GM21528 (cell line): ENCODE data around the gene CCDC187.
"Not testable (repeated sequence)": the region's sequence is repeated elsewhere in the genome, so short reads cannot be mapped to it uniquely, and the experiment has no call there.

Experiments used
- ATAC-seq: cut with Tn5 transposase; IDR thresholded peaks from one replicate; pipeline ENCODE4 v1.9.1; 2021; ENCODE audit warnings: mild to moderate bottlenecking, moderate library complexity; ENCODE audit not compliant: unreplicated experiment, low FRiP score

CCDC187 gene

DNA sequence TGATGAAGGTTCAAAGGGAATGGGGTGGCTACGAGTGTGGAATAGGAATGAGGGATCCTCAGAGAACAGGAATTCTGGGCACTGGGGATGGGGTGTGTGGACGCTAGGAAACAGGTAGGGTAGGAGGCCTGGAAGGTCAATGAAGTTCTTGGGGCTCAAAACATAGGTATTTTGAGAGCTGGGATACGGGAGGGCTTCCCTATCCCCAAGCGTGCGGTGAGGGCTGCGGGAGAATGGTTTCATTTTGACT lies 59.0 kb downstream of the CCDC187 start:
- no peak for ATAC-seq

DNA sequence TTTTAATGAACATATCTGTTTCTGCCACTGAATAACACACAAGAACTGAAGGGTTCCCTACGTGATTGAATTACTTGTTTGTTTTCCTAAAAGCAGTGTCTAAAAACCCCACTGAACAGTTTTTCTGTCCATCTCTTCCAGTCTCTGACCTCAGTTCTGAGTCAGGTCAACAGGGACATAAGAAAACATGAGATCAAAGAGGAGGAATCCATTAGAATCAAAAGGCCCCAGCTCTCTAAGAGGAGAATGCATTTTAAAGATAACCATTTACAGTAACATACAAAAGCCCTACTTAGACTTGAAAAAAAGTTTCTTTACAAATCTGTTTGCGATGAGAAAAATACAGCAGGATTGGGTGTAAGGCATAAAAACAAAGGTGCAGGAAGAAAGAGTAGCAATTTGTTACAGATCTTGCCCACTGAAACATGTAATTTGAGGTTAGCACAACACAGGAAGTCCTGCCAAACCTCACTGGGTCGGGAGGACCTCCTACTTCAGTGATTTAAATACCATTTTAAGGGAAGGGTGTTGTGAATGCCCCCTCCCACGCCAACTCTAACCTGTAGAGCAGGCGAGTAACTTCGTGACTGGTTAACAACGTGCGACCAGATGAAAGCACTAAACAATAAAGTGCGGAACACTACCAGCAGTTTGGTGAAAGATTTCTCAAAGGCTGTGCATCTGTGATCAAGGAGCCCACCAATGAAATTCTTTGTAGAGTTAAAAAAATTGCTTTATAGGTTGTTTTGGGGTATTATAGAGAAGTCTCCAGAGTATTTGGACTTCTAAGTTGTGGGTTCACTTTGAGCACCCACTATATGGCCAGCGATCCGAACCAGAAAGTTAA lies 59.5 kb downstream of the CCDC187 start:
- no peak for ATAC-seq

DNA sequence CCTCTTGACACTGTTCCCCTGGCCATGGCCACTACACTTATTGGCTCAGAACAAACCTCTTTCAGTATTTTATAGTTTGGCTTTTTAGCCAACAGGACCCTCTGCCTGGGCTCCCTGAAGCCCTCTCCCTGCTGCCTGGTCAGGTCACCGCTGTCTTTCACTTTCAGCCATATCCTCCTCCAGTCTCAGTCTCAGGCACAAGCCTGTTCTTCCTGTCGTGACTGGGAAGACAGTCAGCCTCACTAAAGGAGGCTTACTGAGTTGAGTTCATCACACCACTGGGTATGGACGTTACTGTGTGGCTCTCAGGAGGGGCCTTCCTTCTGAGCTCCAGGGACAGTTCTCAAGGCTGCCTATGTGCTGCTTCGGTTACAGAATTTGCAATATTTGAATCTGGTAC lies 60.3 kb downstream of the CCDC187 start:
- no peak for ATAC-seq

DNA sequence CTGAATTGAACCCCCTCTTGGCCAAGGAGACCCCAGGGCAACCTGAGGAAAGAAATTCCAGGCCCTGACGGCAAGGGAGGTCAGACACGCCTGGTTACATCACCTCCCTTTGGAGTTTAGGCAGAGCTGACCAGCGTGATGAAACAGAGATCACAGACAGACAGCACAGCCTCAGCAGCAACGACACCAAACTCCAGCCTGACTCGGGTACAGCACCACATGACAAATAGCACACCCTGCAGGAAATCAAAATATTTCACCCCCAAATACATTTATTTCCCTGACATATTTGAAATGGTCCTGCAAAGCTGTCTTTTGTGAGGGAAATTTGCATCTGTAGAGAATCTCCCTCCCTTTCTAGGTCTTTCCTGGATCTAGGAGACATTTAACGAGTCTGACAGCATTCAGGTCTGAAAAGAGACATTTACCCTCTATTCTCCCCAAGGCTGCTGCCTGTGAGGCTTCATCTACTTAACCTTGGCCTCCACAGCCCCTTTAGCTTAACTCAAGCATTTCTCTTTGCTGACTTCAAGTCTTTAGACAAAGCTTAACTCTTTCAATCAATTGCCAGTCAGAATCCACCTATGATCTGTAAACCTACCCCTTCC lies 60.9 kb downstream of the CCDC187 start:
- no peak for ATAC-seq

DNA sequence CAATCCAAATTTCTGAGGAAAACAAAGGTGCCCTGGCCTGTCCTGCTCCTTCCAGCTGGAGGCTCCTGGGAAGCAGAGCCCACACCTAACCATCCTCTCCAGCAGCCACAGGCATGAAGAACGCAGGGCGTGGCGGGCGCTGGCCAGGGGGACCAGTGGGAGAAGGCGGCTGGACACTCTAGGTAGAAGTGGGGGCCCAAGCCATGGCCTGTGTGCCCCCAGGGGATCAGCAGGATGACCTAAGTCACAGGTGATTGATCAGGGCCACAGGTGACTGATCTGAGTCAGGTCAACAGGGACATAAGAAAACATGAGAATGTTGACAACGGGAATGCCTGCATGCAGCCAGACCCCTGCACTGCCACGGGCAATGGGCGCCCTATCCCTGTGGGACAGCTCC lies 61.6 kb downstream of the CCDC187 start:
- ATAC-seq, result no peak

DNA sequence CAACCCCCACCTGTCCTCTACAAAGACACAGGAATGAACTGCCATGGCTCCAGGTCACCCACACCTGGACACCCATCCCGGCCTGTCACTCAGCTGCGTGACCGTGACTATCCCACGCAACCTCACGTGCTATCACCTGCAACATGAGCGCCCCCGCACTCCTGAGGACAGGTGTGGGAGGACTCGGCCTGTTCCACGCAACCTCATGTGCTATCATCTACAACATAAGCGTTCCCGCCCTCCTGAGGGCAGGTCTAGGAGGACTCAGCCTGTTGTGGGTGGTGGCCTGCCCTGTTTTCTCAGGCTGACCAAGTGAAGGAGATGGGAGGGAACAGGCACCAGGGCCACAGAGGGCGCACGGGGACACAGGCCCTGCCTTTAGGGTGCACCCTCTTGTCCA lies 62.4 kb downstream of the CCDC187 start:
- no peak for ATAC-seq

DNA sequence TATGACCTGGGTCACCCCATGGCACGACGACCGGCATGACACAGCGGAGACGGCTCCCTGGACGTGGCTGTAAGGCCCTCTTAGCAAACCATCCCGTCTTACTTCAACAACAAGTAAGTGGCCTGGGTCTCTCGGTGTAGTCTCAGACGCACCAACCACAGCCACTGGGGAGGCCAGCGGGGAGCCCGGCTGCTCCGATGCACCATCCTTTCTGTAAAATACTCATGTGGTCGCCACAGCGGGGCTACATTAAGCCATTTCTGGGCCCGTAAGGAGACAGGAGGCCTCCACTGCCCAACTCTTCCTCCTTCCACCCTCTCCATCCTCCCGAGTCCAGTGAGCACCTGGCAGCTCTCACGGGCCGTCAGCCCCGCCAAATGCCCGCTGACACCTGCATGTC lies 63.0 kb downstream of the CCDC187 start:
- ATAC-seq, result no peak

DNA sequence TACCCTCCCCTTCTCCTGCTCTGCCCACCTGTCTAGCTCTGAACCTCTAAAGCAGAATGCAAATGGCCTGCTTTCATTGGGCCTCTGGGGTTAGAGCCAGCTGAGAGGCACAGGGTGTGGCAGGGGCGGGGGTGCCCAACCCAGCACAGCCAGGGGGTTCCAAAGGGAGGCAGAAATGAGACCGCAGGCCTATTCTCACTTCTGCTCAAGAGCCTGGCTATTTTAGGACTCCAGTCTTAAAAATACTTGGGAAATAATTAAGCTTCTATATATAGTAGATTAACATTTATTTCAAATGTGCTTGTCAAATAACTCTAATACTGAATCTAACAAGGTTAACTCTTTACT lies 63.9 kb downstream of the CCDC187 start:
- no peak for ATAC-seq

DNA sequence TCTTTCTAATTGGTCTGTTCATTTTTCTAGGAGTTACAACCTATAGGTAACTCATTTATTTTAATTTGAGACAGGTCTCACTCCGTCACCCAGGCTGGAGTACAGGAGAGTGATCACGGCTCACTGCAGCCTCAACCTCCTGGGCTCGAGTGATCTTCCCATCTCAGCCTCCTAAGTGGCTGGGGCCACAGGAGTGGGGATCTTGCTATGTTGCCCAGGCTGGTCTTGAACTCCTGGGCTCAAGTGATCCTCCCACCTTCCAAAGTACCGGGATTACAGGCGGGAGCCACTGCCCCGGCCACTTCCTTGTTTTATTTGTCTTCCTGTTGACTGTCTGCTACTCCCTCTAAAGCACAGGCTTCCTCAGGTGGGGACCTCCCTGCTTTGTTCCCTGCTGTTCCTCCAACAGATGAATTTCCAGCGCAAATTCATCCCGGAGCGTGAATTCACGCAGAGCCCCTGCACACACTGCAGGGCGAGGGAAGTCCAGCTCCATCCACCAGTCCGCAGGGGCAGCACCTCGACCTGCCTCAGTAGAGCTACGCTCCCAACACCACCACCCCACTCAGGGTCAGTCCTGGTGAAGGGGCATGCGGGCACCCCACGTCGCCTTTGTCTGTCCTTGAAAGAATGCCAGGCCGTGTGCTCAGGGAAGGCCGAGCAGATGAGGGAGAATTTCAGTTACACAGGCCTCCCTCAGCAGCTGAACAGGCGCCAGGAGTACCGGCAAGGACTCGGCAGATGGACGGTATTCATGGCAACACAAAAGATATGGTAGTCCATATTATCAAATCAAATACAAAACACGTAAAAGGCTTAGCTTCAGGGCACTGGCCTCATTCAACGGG lies 64.5 kb downstream of the CCDC187 start:
- no peak for ATAC-seq

DNA sequence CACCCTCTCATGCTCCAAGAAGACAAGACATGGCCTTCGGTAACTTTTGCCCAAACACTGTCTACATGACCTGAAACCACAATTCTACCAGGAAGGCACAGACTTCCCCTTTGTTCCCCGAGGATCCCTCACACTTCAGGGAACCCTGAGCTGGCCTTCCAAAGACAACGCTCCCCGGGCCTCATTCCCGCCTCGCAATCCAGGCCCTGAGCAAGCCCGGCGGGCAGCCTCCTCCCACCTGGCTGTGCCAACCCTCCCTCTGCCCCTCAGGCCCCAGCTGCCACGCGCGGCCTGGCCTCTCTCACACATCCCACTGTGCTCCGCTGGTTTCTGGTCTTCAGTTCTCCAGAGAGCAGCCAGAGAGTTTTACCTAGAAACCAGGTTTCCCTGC lies 65.6 kb downstream of the CCDC187 start:
- ATAC-seq, result no peak

DNA sequence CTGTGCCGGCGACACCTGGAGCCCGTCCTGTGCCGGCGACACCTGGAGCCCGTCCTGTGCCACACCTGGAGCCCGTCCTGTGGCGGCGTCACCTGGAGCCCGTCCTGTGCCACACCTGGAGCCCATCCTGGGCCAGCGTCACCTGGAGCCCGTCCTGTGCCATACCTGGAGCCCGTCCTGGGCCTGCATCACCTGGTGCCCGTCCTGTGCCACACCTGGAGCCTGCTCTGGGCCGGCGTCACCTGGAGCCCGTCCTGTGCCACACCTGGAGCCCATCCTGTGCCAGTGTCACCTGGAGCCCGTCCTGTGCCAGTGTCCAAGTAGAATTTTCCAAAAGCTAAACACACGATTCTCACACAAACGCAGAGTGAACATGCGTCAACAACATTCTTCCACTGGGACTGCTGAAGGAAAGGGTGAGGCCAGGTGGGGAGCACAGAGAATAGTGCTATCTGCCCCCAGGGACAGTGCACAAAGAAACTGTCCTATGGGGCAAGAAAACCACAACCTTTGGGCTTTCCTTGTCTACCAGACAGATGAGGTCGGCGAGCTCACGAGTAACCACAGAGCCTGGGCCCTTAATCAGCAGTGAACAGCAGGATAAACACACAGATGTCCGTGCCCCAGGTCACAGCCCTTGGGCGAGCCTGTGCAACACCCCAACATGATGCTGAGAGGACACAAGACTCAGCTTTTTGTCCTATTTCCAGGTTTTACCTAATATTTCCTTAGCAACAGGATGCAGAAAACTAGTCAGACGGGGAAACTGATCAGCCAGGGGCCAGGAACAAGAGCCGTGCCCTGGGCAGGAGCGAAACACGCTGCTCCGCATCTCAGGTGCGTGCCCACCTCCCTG lies 66.2 kb downstream of the CCDC187 start:
- ATAC-seq, result no peak

DNA sequence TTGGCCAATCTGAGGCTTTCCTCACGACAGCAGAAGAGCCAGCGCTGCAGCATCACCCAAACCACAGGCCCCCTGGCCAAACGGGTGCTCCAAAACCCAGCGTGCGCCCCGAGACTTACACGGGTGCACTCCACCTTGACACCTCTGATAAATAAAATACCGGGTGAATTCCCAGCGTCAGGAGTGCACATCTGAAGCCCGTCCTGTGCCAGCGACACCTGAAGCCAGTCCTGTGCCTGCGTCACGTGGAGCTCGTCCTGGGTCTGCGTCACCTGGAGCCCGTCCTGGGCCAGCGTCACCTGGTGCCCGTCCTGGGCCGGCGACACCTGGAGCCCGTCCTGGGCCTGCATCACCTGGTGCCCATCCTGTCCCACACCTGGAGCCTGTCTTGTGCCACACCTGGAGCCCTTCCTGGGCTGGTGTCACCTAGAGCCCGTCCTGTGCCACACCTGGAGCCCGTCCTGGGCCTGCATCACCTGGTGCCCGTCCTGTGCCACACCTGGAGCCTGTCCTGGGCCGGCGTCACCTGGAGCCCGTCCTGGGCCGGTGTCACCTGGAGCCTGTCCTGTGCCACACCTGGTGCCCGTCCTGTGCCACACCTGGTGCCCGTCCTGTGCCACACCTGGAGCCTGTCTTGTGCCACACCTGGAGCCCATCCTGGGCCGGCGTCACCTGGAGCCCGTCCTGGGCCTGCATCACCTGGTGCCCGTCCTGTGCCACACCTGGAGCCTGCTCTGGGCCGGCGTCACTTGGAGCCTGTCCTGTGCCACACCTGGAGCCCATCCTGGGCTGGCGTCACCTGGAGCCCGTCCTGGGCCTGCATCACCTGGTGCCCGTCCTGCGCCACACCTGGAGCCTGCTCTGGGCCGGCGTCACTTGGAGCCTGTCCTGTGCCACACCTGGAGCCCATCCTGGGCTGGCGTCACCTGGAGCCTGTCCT lies 67.2 kb downstream of the CCDC187 start:
- not testable (repeated sequence) for ATAC-seq

DNA sequence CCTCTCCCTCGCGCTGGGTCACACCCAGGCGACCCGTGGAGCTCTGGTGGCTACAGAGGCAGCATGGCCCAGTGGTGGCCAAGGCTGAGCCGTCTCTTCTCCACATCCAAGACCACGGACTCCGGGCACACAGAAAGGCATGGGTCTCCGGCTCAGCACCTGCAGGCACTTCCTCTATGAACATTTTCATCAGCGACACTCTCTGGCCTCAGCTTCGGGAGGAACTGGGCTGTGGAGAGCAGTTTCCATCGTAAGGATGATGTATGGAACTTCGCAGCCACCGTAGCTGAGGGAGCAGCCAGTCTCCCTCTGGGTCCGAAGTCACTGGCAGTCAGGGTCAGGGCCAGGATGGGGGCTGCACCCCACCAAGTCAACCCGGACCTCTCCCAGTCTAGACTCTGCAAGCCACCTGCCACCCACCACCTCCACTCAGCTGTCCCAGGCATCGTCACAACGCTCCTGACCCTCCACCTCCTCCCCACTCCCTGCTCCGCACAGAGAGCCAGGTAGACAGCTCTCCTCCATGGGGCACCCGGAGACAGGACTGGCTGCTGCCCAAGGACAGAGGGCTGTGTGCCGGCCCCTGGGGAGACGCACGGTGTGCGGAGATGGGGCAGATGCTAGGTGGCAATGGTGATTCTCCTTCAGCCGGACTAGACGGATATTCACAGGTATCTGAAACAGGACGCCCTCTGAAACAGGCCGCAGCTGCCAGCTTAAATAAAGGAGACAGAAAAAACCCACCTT lies 68.0 kb downstream of the CCDC187 start:
- ATAC-seq, result no peak

DNA sequence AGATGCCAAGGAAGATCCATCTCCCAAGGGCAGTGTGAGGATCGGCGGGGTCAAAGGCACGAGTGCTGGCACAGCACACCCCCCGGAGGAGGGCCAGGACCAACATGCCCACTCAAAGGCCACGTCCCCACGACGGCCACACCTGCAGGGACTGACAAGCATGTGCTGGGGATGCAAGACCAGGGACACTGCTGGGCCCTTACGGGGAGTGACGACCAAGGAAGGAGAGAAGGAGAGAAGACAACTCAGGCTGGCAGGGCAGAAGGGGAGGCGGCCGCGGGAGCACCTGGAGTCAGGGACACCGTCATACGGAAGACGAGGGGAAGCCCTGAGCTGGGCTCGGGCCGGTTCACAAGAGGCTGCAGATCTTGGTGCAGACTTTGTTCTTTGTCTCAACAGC lies 68.7 kb downstream of the CCDC187 start:
- ATAC-seq, result no peak

DNA sequence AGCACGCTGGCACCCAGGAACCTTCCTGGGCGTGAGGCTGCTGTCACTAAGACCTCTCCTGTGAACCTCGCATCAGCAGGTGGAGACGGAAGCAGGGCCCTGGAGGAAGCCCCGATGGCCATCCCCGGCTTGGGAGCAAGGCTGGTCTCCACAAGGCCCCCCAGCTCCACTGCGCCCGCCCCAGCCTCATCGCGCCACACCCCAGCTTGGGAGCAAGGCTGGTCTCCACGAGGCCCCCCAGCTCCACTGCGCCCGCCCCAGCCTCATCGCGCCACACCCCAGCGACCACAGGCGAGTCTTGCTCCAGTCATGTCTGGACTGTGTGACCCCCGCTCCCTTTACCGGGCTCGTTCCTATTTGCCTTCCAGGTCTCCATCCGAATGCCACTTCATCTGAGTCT lies 69.3 kb downstream of the CCDC187 start:
- no peak for ATAC-seq

DNA sequence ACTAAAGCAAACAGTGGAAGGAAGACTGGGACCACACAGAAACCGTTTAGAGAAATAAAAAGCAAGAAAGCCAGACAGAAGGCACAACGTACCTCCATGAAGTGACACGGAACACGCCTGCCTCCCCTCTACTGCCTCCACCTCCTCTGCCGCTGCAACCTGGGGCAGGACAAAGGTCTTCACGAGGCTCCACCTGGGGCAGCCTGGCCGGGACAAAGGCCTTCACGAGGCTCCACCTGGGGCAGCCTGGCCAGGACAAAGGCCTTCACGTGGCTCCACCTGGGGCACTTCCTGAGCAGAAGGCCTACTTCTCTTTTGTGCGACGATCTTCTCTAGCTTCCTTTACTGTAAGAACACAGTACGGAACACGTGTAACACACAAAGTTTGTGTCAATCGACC lies 70.0 kb downstream of the CCDC187 start:
- ATAC-seq, result no peak

DNA sequence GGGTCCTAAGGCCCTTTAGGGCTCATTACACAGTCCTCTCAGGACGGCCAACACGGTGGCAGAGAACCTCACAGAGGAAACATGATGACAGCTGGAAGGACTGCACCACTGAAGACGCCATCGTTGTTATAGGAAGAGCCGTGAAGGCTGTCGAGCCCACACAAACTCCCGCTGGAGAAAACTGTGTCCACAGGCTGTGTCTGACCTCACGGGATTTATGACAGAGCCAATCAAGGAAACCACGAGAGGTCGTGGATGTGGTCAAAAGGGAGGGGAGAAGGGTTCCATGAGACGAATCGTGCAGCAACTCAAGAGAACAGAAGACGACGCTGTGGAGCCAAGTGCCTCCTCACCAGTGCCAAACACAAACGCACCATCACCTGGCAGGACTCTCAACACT lies 70.5 kb downstream of the CCDC187 start:
- no peak for ATAC-seq

DNA sequence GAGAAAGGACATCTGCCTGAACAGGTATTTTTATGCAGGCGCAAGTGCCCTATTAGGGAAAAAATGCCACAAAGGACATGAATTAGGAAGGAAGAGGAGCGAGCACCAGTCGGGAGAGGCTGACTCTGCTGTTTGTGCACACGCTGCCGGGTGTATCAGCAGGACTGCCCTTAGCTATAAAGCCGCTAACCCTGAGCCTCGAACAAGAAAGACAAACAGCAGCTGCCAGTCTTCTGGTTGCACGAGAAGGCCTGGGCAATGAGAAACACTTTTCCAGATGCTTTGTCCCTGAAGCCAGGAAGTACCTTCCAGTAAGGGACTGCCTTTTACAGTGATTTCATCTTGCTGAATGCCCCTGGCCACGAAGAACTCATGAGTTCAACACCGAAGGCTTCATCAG lies 70.9 kb downstream of the CCDC187 start:
- no peak for ATAC-seq
